H7 (cell line): ENCODE measurements around the gene PHF20. TPM values are rescaled to one million over a fixed set of nuclear protein-coding genes. Genes with fewer than 3 reads are reported as not detected.
"Not testable (repeated sequence)": the region's sequence is repeated elsewhere in the genome, so short reads cannot be mapped to it uniquely, and the experiment has no call there.

Experiments used
- DNase-seq: peaks from one replicate; pipeline ENCODE4 v3.0.0; 2012
- H3K27me3 ChIP-seq: 2 replicates; pipeline ENCODE4 v1.6.0; 2011; ENCODE audit warnings: mild to moderate bottlenecking, low read length; ENCODE audit not compliant: control insufficient read depth, insufficient read depth
- H3K36me3 ChIP-seq: replicated peaks from 2 replicates; pipeline ENCODE4 v1.5.1; 2011; ENCODE audit warnings: low read length; ENCODE audit not compliant: control insufficient read depth, insufficient read depth
- H3K4me3 ChIP-seq: 2 replicates; pipeline ENCODE4 v1.5.1; 2011; ENCODE audit warnings: low read depth, mild to moderate bottlenecking, control low read depth, low read length, moderate library complexity; ENCODE audit not compliant: insufficient read depth
- total RNA-seq: library from RNA; depleted of rRNA; stranded (reverse); fragments of >200 nt; shearing (Covaris generic); gene quantifications from 2 replicates; pipeline ENCODE4 v1.2.3, GENCODE V29; 2014; rRNA removed

The PHF20 gene
- 31.2 and 37.1 TPM in 2 replicates for total RNA-seq

DNA sequence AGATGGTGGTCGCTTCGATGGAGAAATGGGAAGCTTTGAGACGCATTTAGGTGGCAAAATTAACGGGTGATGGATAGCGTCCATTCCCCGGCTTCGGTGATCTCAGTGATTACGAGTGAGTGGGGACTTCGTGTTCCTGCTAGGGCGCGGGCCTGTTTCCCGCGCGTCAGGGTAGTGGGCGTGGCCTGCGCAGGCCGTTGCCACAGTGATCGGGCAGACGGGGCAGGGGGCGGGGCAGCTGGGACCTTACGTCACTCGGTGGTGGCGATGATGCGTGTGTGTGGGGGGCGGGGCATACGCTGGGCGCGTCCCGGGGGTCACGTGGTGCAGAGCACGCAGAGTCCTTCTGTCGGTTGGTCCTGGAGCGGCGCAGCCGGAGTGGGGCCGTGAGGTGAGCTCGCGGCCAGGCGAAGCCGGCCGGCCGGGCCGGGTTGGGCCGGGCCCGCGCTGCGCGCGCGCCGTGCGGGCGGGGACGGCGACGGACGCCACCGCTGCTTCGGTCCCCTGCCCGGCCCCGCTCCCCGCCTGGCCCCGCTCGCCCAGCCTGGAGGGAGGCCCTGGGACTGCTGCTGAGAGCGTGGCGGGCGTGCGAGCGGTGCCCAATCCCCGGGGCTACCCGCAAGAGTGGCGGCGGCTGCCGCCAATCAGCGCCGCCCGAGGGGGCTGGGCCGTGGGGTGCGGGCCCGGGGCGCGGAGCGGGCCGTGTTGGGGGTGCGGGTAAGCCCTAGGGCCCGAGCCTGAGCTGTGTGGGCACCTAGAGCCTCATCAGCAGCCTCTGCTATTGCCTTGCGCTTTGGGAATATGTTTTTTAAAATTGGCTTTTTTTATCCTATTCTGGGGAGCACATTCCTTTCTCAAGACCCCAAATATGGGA, at the start of gene PHF20:
Gene PHF20, plus strand, starts transcription at position 327 of the 874 bp plus-strand sequence. CDS start 29,508 bp downstream, outside the sequence.
- Histone ChIP-seq H3K27me3 (peaks cover 6% of the 10 kb centered on the region), H3K4me3 (peak within 1 kb of the TSS; percentile 73), H3K36me3 (peaks cover 4% of the 10 kb centered on the region; the same call in 1 of the 2 replicates)
- peak; percentile 99 for DNase-seq

DNA sequence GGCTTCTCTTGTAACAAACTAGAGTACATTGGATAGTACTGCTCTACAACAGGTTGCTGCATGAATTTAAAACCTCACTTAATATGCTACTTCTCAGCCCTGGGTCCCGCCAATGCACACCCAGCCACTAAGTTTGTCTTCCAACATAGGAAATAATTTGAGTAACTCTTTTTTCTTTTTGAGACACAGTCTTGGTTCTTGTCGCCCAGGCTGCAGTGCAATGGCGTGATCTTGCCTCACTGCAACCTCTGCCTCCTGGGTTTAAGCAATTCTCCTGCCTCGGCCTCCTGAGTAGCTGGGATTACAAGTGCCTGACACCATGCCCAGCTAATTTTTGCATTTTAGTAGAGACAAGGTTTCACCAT, 48.6 kb upstream of the PHF20 start:
- H3K4me3 ChIP-seq, DNase-seq, H3K27me3 ChIP-seq: not testable (repeated sequence)
- H3K36me3 ChIP-seq: peaks cover 71% of the 10 kb centered on the region

DNA sequence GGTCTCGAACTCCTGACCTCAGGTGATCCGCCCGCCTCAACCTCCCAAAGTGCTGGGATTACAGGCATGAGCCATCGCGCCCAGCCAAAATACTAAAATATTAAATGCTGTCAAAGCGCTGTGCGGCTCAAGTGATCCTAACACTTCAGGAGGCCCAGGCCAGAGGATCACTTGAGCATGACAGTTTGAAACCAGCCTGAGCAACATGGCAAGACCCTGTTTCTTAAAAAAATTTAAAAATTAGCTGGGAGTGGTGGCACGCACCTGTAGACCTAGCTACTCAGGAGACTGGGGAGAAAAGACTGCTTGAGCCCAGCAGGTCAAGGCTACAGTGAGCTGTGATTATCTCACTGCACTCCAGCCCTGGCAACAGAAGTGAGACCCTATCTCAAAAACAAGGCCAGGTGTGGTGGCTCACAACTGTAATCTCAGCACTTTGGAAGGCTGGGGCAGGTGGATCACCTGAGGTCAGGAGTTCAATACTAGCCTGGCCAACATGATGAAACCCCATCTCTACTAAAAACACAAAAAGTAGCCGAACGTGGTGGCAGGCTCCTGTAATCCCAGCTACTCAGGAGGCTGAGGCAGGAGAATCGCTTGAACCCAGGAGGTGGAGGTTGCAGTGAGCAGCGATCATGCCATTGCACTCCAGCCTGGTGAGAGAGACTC, 48.0 kb upstream of the PHF20 start:
- DNase-seq, H3K4me3 ChIP-seq, H3K27me3 ChIP-seq: not testable (repeated sequence)
- H3K36me3 ChIP-seq: peaks cover 71% of the 10 kb centered on the region

DNA sequence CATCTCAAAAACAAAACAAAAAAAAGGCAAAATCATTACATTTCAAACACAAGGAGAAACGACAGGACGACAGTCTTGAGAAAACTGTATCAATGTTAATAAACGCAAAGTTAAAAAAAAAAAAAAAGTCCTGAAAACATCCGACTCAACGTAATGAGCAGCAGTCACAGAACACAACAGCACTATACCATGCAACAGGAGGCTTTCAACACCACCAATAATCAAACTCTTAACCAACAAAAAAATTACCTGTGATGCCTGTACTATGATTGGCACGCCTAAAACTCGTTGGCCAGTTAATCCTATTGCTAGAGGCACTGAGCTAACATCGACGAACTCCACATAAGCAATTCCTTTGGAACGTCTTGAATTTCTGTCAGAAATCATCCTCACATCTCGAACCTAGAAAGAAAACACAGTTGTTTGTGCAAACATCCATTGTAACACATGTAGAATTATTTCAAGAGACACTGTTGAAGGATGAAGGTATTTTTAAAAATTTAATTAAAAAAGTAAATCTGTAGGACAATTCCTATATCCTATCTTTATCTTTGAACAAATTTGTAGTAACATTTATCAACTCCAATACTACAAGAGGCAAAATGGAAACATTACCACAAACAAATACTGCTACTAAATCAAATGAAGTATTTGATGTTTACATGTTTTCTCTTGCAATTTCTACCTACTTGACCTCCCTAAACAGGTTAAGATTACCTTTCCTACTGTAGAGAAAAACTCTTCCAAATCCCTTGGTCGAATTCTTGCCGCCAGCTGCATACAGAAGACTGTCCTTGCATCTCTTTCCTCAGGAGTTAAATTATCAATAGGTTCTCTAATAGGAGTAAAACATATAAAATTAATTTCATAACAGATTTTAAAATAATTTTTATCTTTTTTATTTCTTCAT, 47.2 kb upstream of the PHF20 start:
- peaks cover 70% of the 10 kb centered on the region for H3K36me3 ChIP-seq
- H3K4me3 ChIP-seq: no peak overlapping the region
- no peaks in the 10 kb centered on the region for H3K27me3 ChIP-seq
- no peak for DNase-seq

DNA sequence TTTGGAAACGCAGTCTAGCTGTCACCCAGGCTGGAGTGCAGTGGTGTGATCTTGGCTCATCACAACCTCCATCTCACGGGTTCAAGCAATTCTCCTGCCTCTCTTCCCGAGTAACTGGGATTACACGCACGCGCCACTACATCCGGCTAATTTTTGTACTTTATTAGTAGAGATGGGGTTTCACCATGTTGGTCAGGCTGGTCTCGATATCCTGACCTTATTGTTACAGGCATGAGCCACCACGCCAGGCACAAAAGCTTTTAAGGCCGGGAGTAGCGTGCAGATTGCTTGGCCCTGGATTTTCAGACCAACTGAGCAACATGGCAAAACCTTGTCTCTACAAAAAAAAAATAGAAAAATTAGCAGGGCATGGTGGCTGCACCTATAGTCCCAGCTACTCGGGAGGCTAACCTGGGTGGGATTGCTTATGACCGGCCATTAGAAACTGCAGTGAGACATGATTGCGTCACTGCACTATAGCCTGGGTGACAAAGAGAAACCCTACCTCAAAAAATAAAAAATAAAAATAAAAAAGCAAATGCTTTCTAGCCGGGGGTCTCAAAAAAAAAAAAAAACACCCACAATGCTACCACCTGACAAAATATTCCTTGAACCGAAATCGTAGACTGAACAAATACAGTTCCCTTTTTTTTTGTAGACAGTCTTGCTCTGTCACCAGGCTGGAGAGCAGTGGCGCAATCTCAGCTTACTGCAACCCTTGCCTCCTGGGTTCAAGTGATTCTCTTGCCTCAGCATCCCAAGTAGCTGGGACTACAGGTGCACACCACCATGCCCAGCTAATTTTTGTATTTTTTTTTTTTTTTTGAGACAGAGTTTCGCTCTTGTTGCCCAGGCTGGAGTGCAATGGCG, 44.7 kb upstream of the PHF20 start:
- H3K36me3 ChIP-seq: peaks cover 68% of the 10 kb centered on the region

GRCh38 chr20:35729283-35729807, 42.5 kb upstream of the PHF20 start:
- Histone ChIP-seq H3K4me3 (no peak overlapping the region), H3K36me3 (peaks cover 71% of the 10 kb centered on the region), H3K27me3 (no peaks in the 10 kb centered on the region)
- DNase-seq: no peak

More for the DNA sequence above, 44.7 kb upstream of the PHF20 start:
- no peak overlapping the region for H3K4me3 ChIP-seq
- H3K27me3 ChIP-seq: no peaks in the 10 kb centered on the region
- no peak for DNase-seq

DNA sequence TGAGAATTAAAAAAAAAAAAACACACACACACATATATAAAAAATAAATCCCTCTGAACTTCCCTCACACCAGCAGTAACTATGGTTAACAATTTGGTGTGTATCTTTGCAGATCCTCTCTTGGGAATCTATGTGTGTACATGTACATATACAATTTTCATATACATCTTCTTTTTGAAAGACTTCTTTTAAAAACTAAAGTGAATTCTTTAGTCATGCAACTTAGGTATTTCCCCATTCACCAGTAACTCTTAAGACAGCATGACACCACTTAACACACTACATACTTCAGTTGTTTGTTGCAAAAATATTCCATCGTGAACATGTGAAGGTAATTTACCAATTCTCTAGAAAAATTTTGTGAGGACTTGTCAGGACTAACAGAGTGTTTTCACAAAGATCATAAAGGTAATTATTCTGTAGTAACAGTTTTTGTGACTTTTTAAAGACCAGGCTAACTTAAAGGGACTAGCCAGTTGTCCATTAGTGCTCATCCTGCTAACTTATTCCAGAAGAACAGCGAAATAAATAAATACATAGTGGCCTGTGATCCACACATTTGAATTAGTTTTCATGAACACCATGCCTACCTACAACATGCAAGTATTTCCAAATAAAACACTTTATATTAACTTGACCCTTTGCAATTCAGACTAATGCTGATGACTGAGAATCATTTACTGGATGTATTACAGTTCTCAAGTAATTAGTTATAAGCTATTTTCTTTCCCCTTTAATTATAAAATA, 41.8 kb upstream of the PHF20 start:
- DNase-seq: no peak
- Histone ChIP-seq H3K27me3 (no peaks in the 10 kb centered on the region), H3K36me3 (peaks cover 70% of the 10 kb centered on the region), H3K4me3 (no peak overlapping the region)

GRCh38 chr20:35730583-35731468, 41.0 kb upstream of the PHF20 start:
- Histone ChIP-seq H3K36me3 (peaks cover 73% of the 10 kb centered on the region), H3K27me3 (no peaks in the 10 kb centered on the region), H3K4me3 (no peak overlapping the region)
- DNase-seq: no peak

- Histone ChIP-seq H3K4me3 (no peak overlapping the region), H3K36me3 (peaks cover 78% of the 10 kb centered on the region), H3K27me3 (no peaks in the 10 kb centered on the region)
- DNase-seq: no peak
Measured at GRCh38 chr20:35731469-35731788, 40.4 kb upstream of the PHF20 start.

DNA sequence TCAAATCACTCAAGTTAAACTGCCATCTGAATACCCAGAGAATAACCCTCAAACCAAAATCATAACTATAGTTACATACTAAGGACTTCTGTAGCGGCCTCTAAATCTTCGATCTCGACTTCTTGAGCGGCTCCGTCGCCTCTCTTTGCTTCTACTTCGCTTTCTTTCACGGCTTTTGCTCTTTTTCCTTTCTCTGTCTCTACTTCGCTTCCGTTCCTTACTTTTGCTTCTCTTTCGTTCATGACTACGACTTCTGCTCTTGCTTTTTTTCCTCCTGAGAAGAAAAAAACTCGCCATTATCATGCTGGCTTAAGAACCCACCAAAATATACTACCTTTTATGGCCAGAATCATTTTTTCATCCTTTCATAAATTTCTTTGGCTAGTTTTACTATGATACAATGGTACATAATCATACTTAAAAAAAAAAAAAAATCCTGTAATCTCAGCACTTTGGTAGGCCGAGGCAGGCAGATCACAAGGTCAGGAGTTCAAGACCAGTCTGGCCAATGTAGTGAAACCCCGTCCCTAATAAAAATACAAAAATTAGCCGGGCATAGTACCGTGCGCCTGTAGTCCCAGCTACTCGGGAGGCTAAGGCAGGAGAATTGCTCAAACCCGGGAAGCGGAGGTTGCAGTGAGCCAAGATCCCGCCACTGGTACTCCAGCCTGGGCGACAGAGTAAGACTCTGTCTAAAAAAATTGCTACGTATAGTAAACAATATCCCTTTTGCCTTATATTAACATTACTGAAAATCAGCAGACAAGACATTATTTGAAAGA, 39.8 kb upstream of the PHF20 start:
- H3K27me3 ChIP-seq: no peaks in the 10 kb centered on the region
- H3K36me3 ChIP-seq: peaks cover 76% of the 10 kb centered on the region
- DNase-seq: no peak
- no peak overlapping the region for H3K4me3 ChIP-seq

DNA sequence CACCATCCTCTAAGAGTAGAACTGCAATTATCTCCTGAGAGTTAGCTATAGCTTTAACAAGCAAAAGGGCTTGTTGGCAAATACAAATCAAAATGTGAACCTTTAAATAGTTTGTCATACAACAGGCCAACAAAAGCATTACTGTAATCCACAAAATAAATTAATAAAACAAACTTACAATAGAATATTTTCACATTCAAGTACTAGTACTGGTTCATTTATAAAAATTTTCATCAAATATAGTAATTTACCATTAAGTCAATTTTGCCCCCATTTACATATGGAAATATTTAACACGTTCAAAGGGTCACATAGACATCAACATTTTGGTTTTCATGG, 39.2 kb upstream of the PHF20 start:
- no peaks in the 10 kb centered on the region for H3K27me3 ChIP-seq
- DNase-seq: no peak
- H3K36me3 ChIP-seq: peaks cover 75% of the 10 kb centered on the region
- no peak overlapping the region for H3K4me3 ChIP-seq

DNA sequence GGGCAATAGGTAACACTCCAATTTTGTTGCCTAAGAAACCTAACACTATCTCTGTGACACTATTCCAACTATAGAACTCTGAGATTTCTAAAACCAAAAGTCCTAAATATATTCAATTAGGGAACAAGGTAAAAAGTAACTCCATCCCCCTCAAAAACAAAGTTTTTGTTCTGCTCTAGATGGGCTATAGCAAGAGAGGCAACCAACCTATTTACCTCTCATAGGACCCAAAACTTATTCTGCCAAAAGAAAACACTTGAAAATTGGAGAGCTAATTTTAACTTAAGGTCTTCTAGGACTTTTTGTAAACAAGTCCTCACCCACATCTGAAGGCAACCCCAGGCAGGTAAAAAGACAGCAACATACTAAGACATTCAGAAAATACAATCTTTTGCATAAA, 37.4 kb upstream of the PHF20 start:
- no peak for DNase-seq
- H3K27me3 ChIP-seq: no peaks in the 10 kb centered on the region
- H3K36me3 ChIP-seq: peaks cover 82% of the 10 kb centered on the region
- no peak overlapping the region for H3K4me3 ChIP-seq
